HEK293T (cell line): Measurements from ENCODE around the gene PRR7.

Experiments used
- CTCF ChIA-PET: fragments of 350-600 bp; formaldehyde crosslinking; extraction: SDS; loops from one replicate; lab custom pipeline; 2021; ENCODE audit warnings: antibody characterized with exemption, inconsistent platforms; lab: Yijun Ruan, JAX
- POLR2A ChIA-PET: fragments of 350-600 bp; formaldehyde crosslinking; extraction: SDS; loops from one replicate; lab custom pipeline; 2020; ENCODE audit warnings: antibody characterized with exemption, inconsistent platforms; lab: Yijun Ruan, JAX
- DNase-seq: peaks from one replicate; pipeline ENCODE4 v3.0.0; 2012; ENCODE audit warnings: mixed read lengths; ENCODE audit errors: extremely low spot score
- ARNT ChIP-seq: fragments of 450-650 bp; IDR thresholded peaks from 2 replicates; pipeline ENCODE4 v1.6.1; 2017; ENCODE audit warnings: mild to moderate bottlenecking
- BHLHE40 ChIP-seq: fragments of 450-650 bp; IDR thresholded peaks from 2 replicates; pipeline ENCODE4 v1.6.1; 2016; ENCODE audit warnings: mild to moderate bottlenecking, moderate library complexity, borderline replicate concordance
- ELF4 ChIP-seq: fragments of 450-650 bp; IDR thresholded peaks from 2 replicates; pipeline ENCODE4 v1.6.1; 2017; ENCODE audit warnings: antibody characterized with exemption
- FOXK2 ChIP-seq: fragments of 450-650 bp; IDR thresholded peaks from 2 replicates; pipeline ENCODE4 v1.6.1; 2016; ENCODE audit warnings: mild to moderate bottlenecking
- FOXM1 ChIP-seq: fragments of 450-650 bp; IDR thresholded peaks from 2 replicates; pipeline ENCODE4 v1.6.1; 2017; ENCODE audit warnings: mild to moderate bottlenecking, borderline replicate concordance
- HDGF ChIP-seq: fragments of 450-650 bp; IDR thresholded peaks from 2 replicates; pipeline ENCODE4 v1.6.1; 2017; ENCODE audit warnings: antibody characterized with exemption, borderline replicate concordance
- L3MBTL2 ChIP-seq: fragments of 450-650 bp; conservative IDR thresholded peaks from 2 replicates; pipeline ENCODE4 v1.6.1; 2016; ENCODE audit warnings: mild to moderate bottlenecking
- LEF1 ChIP-seq: fragments of 450-650 bp; IDR thresholded peaks from 2 replicates; pipeline ENCODE4 v1.6.1; 2017; ENCODE audit warnings: mild to moderate bottlenecking, borderline replicate concordance
- PKNOX1 ChIP-seq: fragments of 450-650 bp; IDR thresholded peaks from 2 replicates; pipeline ENCODE4 v1.6.1; 2016
- SP1 ChIP-seq: fragments of 450-650 bp; IDR thresholded peaks from 2 replicates; pipeline ENCODE4 v1.6.1; 2017
- SUZ12 ChIP-seq: fragments of 450-650 bp; IDR thresholded peaks from 2 replicates; pipeline ENCODE4 v1.6.1; 2016; ENCODE audit warnings: mild to moderate bottlenecking
- TARDBP ChIP-seq: fragments of 450-650 bp; IDR thresholded peaks from 2 replicates; pipeline ENCODE4 v1.6.1; 2016
- ZNF384 ChIP-seq: fragments of 450-650 bp; IDR thresholded peaks from 2 replicates; pipeline ENCODE4 v1.6.1; 2016

Gene PRR7

GRCh38 chr5:177455036-177455660 is 8.5 kb downstream of the PRR7 start:
- TF ChIP-seq LEF1 (no peak; the same call in 1 of the 2 replicates), L3MBTL2 (peak; percentile 85)
- ChIA-PET POLR2A (interaction anchor here (0.7 to 3.9 kb wide), 21 partner anchors 8 to 145 kb away, joined by 3 to 34 read pairs (median 5); partner anchors contain the start of genes GRK6, LMAN2, PDLIM7 and PRR7), CTCF (interaction anchor here (0.6 to 5.1 kb wide), 27 partner anchors 10 to 444 kb away, joined by 3 to 50 read pairs (median 4); partner anchors contain the start of gene PDLIM7)
- DNase-seq = peak; percentile 82

GRCh38 chr5:177455661-177456590 is 9.3 kb downstream of the PRR7 start:
- ChIA-PET POLR2A (interaction anchor here (0.7 to 3.9 kb wide), 20 partner anchors 7 to 146 kb away, joined by 3 to 34 read pairs (median 5); partner anchors contain the start of genes GRK6, LMAN2, PDLIM7 and PRR7), CTCF (interaction anchor here (0.6 to 5.1 kb wide), 24 partner anchors 11 to 444 kb away, joined by 3 to 50 read pairs (median 4); partner anchors contain the start of gene PDLIM7)
- peak; percentile 92 for DNase-seq
- TF ChIP-seq ELF4 = no peak
- peak; percentile 56; the same call in 1 of the 2 replicates for TF ChIP-seq FOXM1

- TF ChIP-seq TARDBP (no peak), HDGF (no peak), FOXM1 (no peak), ZNF384 (no peak)
- DNase-seq = no peak
- ChIA-PET POLR2A (interaction anchor here (1.5 to 1.6 kb wide), 2 partner anchors 11 to 53 kb away, joined by 4 to 5 read pairs; no protein-coding TSS in a partner anchor), CTCF (interaction anchor here (0.6 to 1.6 kb wide), 9 partner anchors 16 to 86 kb away, joined by 3 to 15 read pairs (median 6); partner anchors contain the start of gene F12)
Measured at GRCh38 chr5:177456591-177456964, 10.0 kb downstream of the PRR7 start.

GRCh38 chr5:177456976-177457851 is 10.6 kb downstream of the PRR7 start:
- peak; percentile 97 for DNase-seq
- TF ChIP-seq HDGF (peak; percentile 78; the same call in 1 of the 2 replicates), TARDBP (no peak), PKNOX1 (peak; percentile 96)
- CTCF ChIA-PET = interaction anchor here (0.6 to 1.6 kb wide), 17 partner anchors 15 to 139 kb away, joined by 3 to 15 read pairs (median 5); partner anchors contain the start of gene F12
- POLR2A ChIA-PET = interaction anchor here (0.6 to 1.6 kb wide), 7 partner anchors 12 to 141 kb away, joined by 3 to 6 read pairs (median 4); partner anchors contain the start of genes GRK6 and PDLIM7

- POLR2A ChIA-PET = interaction anchor here (1.1 to 1.6 kb wide), 6 partner anchors 11 to 56 kb away, joined by 3 to 6 read pairs (median 4); partner anchors contain the start of genes GRK6 and PDLIM7
- TF ChIP-seq PKNOX1 = no peak
- CTCF ChIA-PET = interaction anchor here (0.9 to 1.6 kb wide), 14 partner anchors 14 to 139 kb away, joined by 3 to 15 read pairs (median 5); no protein-coding TSS in a partner anchor
- DNase-seq = no peak
Measured at GRCh38 chr5:177457852-177458681, 11.5 kb downstream of the PRR7 start.

GRCh38 chr5:177458912-177459350 is 12.3 kb downstream of the PRR7 start:
- ChIA-PET CTCF (no interaction called here), POLR2A (no interaction called here)
- DNase-seq = no peak
- no peak for TF ChIP-seq ELF4
- no peak for TF ChIP-seq ARNT
- no peak for TF ChIP-seq SUZ12
- TF ChIP-seq TARDBP = no peak
- no peak for TF ChIP-seq PKNOX1
- no peak for TF ChIP-seq BHLHE40
- TF ChIP-seq FOXK2 = no peak
- TF ChIP-seq LEF1 = no peak
- no peak for TF ChIP-seq SP1
